Measurements from ENCODE around the gene TNS3. TPM values are rescaled to one million over a fixed set of nuclear protein-coding genes. Genes with fewer than 3 reads are reported as not detected.

The TNS3 gene
- total RNA-seq, 4 donors from 2014 or later: 70.9 to 112 (median 98.6) TPM

- ATAC-seq (ENCODE audit: low FRiP score) (no peak), DNase-seq (ENCODE audit: low spot score) (no peak)
- TF ChIP-seq CTCF (IDR thresholded peaks at IDR 0.05): no peak
These were observed 230.4 kb downstream of the TNS3 start for GRCh38 chr7:47351233-47352154.

GRCh38 chr7:47350425-47350824, 231.5 kb downstream of the TNS3 start:
- no peak for DNase-seq (ENCODE audit: low spot score)
- TF ChIP-seq CTCF (IDR thresholded peaks at IDR 0.05): no peak
- no peak for ATAC-seq (ENCODE audit: low FRiP score)

GRCh38 chr7:47349401-47349800, 232.5 kb downstream of the TNS3 start:
- DNase-seq (ENCODE audit: low spot score): no peak

GRCh38 chr7:47347816-47348385, 234.0 kb downstream of the TNS3 start:
- ATAC-seq (ENCODE audit: low FRiP score) (no peak), DNase-seq (ENCODE audit: low spot score) (no peak)
- TF ChIP-seq CTCF (IDR thresholded peaks at IDR 0.05): no peak

More at GRCh38 chr7:47349401-47349800, 232.5 kb downstream of the TNS3 start:
- no peak for TF ChIP-seq CTCF (IDR thresholded peaks at IDR 0.05)
- ATAC-seq (ENCODE audit: low FRiP score): no peak

GRCh38 chr7:47347346-47347745, 234.6 kb downstream of the TNS3 start:
- TF ChIP-seq CTCF (IDR thresholded peaks at IDR 0.05): no peak
- no peak for ATAC-seq (ENCODE audit: low FRiP score)
- DNase-seq (ENCODE audit: low spot score): no peak

- TF ChIP-seq CTCF (IDR thresholded peaks at IDR 0.05): no peak
- ATAC-seq (ENCODE audit: low FRiP score) (no peak), DNase-seq (ENCODE audit: low spot score) (no peak)
These were observed 235.5 kb downstream of the TNS3 start for GRCh38 chr7:47346377-47346914.

Data from omental fat pad (tissue), 4 donors.